ENCODE results near the gene MAIP1. TPM values are rescaled to one million over a fixed set of nuclear protein-coding genes. Genes with fewer than 3 reads are reported as not detected.

MAIP1 gene
- total and polyA plus RNA-seq, 9 of the 15 experiments (the other 6 are each of a cell fraction or from before 2014, with no cell fraction given): 3.6 to 30.0 (median 24.5) TPM

- no peak for TF ChIP-seq CHD7 (IDR thresholded peaks at IDR 0.05; ENCODE audit: low read depth, low read length)
Measured at GRCh38 chr2:199914372-199914958, 40.9 kb upstream of the MAIP1 start (continued).

Measured in K562 (cell line).